ENCODE results near the gene IRGC. TPM values are rescaled to one million over a fixed set of nuclear protein-coding genes. Genes with fewer than 3 reads are reported as not detected.

IRGC gene, protein sequence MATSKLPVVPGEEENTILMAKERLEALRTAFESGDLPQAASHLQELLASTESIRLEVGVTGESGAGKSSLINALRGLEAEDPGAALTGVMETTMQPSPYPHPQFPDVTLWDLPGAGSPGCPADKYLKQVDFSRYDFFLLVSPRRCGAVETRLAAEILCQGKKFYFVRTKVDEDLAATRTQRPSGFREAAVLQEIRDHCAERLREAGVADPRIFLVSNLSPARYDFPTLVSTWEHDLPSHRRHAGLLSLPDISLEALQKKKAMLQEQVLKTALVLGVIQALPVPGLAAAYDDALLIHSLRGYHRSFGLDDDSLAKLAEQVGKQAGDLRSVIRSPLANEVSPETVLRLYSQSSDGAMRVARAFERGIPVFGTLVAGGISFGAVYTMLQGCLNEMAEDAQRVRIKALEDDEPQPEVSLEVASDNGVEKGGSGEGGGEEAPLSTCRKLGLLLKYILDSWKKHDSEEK
- not detected for polyA plus RNA-seq (2013, experiment 1 of 4)
- not detected for polyA plus RNA-seq (2013, experiment 2 of 4)
- polyA plus RNA-seq (2013, experiment 3 of 4) = not detected
- polyA plus RNA-seq (2013, experiment 4 of 4) = not detected

DNA sequence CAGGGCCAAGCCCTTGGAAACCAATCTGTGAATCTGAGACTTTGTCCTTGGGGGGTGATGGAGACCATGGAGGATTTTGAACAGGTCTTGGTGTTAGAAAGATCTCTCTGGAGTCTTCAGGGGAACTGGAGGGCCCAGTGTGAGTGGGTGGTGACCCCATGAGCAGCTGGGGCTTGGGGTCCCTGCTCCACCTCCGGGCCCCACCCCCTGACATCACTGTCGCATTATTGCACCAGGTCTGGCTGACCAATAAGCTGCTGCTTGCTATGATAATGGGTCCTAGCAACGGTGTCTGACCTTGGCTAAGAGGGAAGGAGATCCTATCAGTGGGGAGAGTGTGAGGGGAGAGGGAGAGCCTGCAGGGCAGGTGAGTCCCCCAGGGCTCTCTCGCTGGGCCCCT is at the start of gene IRGC:
Gene IRGC (plus strand): TSS at position 301 of the 400 bp plus-strand sequence. CDS start 2,483 bp downstream, outside the sequence.
- H3K4me3 ChIP-seq (ENCODE audit: insufficient read depth, low read depth, low read length) = no peak within 1 kb of the TSS
- H3K4me1 ChIP-seq (ENCODE audit: control insufficient read depth, insufficient read depth, low read length) = no peaks in the 10 kb centered on the region
- no peaks in the 10 kb centered on the region for H3K27me3 ChIP-seq (ENCODE audit: control insufficient read depth, insufficient read depth, low read length, poor library complexity, severe bottlenecking)
- WGBS, 2 experiments = 78 to 86% methylated on average over 4 of the region's 4 CpGs
- no peaks in the 10 kb centered on the region for H3K9me3 ChIP-seq (ENCODE audit: control insufficient read depth, low read length)
- H3K36me3 ChIP-seq (ENCODE audit: control insufficient read depth, insufficient read depth, low read length) = no peaks in the 10 kb centered on the region
- H3K27ac ChIP-seq (ENCODE audit: insufficient read depth, low read depth, low read length, poor library complexity, severe bottlenecking) = no peak within 1 kb of the TSS

DNA sequence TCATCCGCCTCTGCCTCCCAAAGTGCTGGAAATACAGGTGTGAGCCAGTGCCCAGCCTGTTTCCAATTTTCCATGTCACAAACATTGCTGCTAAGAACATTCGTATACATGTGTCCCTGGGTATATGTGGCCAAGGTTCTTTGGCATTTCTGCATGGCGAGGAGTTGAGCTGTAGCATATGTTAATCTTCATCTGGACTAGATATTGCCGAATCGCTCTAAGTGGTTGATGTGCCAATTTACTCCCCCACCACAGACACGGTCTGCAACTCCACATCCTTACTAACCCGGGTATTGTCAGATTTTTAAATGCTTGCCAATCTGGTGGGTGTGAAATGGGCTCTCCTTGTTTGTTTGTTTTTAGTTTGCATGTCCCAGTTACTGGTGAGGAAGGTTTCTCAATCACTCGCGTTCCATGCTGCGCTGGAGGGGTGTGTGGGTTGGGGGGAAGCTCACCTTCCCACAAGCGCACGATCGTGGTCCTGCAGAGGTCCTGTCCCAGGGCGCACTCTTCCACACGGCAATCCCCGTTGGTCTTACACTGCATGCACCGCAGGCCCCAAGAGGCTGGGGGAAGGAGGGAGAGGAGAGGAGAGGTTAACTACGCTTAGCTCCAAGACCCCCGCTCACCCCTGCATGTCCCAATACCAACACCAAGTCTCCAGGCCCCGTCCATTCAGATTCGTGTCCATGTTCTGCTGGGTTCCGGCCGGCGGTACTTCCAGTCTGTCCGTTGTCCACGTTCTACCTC is 48.6 kb upstream of the IRGC start:
- Histone ChIP-seq H3K4me1 (ENCODE audit: control insufficient read depth, insufficient read depth, low read length) (no peaks in the 10 kb centered on the region), H3K36me3 (ENCODE audit: control insufficient read depth, insufficient read depth, low read length) (no peaks in the 10 kb centered on the region), H3K27ac (ENCODE audit: insufficient read depth, low read depth, low read length, poor library complexity, severe bottlenecking) (peak overlapping the region; percentile 86), H3K9me3 (ENCODE audit: control insufficient read depth, low read length) (no peaks in the 10 kb centered on the region), H3K4me3 (ENCODE audit: insufficient read depth, low read depth, low read length) (peak overlapping the region; percentile 33), H3K27me3 (ENCODE audit: control insufficient read depth, insufficient read depth, low read length, poor library complexity, severe bottlenecking) (peaks cover 25% of the 10 kb centered on the region)
- WGBS, 2 experiments = 85 to 91% methylated on average over 26 of the region's 26 CpGs

DNA sequence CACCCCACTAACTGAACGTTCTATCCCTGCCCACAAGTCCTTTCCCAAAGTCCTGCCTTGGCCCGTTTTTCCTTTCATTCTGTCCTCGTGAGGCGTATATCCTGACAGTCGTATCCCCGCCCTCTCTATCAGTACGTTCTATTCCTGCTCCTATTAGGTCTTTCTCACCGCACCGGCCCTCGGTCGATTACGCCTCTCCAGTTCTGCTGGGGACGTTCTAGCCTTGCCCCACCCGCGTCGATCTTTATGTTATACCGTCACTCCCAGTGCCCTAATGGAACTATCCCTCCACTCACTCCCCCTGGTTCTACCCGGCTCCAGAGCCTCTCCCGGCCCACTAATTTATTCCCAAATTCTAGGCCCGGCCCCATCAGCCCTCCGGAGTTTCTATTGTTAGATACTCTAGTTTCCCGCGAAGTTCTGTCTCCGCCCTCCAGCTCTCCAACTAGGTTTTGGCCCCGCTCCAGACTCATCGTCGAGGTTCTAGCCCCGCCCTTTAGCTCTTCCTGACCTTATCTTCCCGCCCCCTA is 47.9 kb upstream of the IRGC start:
- Histone ChIP-seq H3K9me3 (ENCODE audit: control insufficient read depth, low read length) (no peaks in the 10 kb centered on the region), H3K4me1 (ENCODE audit: control insufficient read depth, insufficient read depth, low read length) (no peaks in the 10 kb centered on the region), H3K27me3 (ENCODE audit: control insufficient read depth, insufficient read depth, low read length, poor library complexity, severe bottlenecking) (peaks cover 25% of the 10 kb centered on the region), H3K4me3 (ENCODE audit: insufficient read depth, low read depth, low read length) (peak overlapping the region; percentile 33), H3K27ac (ENCODE audit: insufficient read depth, low read depth, low read length, poor library complexity, severe bottlenecking) (peak overlapping the region; percentile 86), H3K36me3 (ENCODE audit: control insufficient read depth, insufficient read depth, low read length) (no peaks in the 10 kb centered on the region)
- 29 to 30% methylated on average over 29 of the region's 29 CpGs for WGBS, 2 experiments

- peak overlapping the region; percentile 37 for H3K4me3 ChIP-seq (ENCODE audit: insufficient read depth, low read depth, low read length)
- H3K27ac ChIP-seq (ENCODE audit: insufficient read depth, low read depth, low read length, poor library complexity, severe bottlenecking) = no peak overlapping the region
- H3K4me1 ChIP-seq (ENCODE audit: control insufficient read depth, insufficient read depth, low read length) = no peaks in the 10 kb centered on the region
- no peaks in the 10 kb centered on the region for H3K36me3 ChIP-seq (ENCODE audit: control insufficient read depth, insufficient read depth, low read length)
- WGBS, 2 experiments = 0% methylated on average over 44 of the region's 44 CpGs
- no peaks in the 10 kb centered on the region for H3K9me3 ChIP-seq (ENCODE audit: control insufficient read depth, low read length)
- peaks cover 25% of the 10 kb centered on the region for H3K27me3 ChIP-seq (ENCODE audit: control insufficient read depth, insufficient read depth, low read length, poor library complexity, severe bottlenecking)
Measured at GRCh38 chr19:43668406-43669109, 47.3 kb upstream of the IRGC start.

DNA sequence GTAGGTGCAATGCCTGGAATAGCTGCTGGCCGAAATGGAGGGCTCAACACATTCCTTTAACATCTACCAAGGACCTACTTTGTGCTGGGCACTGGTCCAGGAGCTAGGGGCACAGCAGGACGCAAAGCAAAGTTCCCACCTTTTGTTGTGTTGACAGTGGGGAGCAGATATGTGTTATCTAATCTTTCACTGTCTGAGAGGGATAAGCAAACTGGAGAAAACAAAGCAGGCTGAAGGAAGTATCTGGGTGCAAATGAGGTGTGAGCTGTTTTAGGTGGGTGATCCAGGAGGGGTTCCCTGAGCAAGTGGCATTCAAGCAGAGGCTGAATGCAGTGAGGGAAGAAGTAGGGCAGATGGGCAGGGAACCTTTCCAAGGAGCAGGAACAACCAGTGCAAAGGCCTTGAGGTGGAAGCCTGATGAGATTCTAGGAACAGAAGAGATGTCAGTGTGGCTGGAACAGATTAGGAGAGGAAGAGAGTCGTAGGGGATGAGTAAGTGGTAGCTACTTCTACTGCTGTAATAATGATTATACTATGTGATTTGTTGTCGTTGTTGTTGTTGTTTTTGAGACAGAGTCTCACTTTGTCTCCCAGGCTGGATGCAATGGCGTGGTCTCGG is 43.7 kb upstream of the IRGC start:
- no peaks in the 10 kb centered on the region for H3K9me3 ChIP-seq (ENCODE audit: control insufficient read depth, low read length)
- no peak overlapping the region for H3K27ac ChIP-seq (ENCODE audit: insufficient read depth, low read depth, low read length, poor library complexity, severe bottlenecking)
- H3K4me1 ChIP-seq (ENCODE audit: control insufficient read depth, insufficient read depth, low read length) = no peaks in the 10 kb centered on the region
- H3K27me3 ChIP-seq (ENCODE audit: control insufficient read depth, insufficient read depth, low read length, poor library complexity, severe bottlenecking) = peaks cover 25% of the 10 kb centered on the region
- no peaks in the 10 kb centered on the region for H3K36me3 ChIP-seq (ENCODE audit: control insufficient read depth, insufficient read depth, low read length)
- H3K4me3 ChIP-seq (ENCODE audit: insufficient read depth, low read depth, low read length) = no peak overlapping the region
- 62 to 63% methylated on average over 4 of the region's 6 CpGs for WGBS, 2 experiments

GRCh38 chr19:43673637-43674036 is 42.2 kb upstream of the IRGC start:
- 85 to 90% methylated on average over 3 of the region's 3 CpGs for WGBS, 2 experiments
- H3K36me3 ChIP-seq (ENCODE audit: control insufficient read depth, insufficient read depth, low read length) = no peaks in the 10 kb centered on the region

DNA sequence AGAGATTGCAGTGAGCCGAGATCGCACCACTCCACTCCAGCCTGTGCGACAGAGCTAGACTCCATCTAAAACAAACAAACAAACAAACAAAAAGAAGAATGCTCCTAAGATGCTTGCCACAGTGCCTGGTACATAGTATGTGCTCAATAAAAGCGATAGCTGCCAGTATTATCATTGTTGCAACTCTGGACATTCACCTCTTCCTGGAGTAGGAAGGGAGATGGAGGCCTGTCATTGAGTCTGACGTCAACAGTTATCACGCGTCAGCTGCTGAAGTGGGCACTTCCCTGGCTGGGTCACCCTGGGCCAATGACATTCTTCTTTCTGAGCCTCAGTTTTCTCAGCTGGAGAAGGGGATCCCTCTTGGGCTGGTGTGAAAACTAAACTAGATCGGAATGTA is 41.7 kb upstream of the IRGC start:
- Histone ChIP-seq H3K27ac (ENCODE audit: insufficient read depth, low read depth, low read length, poor library complexity, severe bottlenecking) (no peak overlapping the region), H3K4me1 (ENCODE audit: control insufficient read depth, insufficient read depth, low read length) (no peaks in the 10 kb centered on the region), H3K27me3 (ENCODE audit: control insufficient read depth, insufficient read depth, low read length, poor library complexity, severe bottlenecking) (peaks cover 20% of the 10 kb centered on the region), H3K9me3 (ENCODE audit: control insufficient read depth, low read length) (no peaks in the 10 kb centered on the region), H3K36me3 (ENCODE audit: control insufficient read depth, insufficient read depth, low read length) (no peaks in the 10 kb centered on the region), H3K4me3 (ENCODE audit: insufficient read depth, low read depth, low read length) (no peak overlapping the region)
- 93 to 94% methylated on average over 8 of the region's 8 CpGs for WGBS, 2 experiments

More at GRCh38 chr19:43673637-43674036, 42.2 kb upstream of the IRGC start:
- H3K27ac ChIP-seq (ENCODE audit: insufficient read depth, low read depth, low read length, poor library complexity, severe bottlenecking) = no peak overlapping the region
- no peaks in the 10 kb centered on the region for H3K9me3 ChIP-seq (ENCODE audit: control insufficient read depth, low read length)
- H3K4me3 ChIP-seq (ENCODE audit: insufficient read depth, low read depth, low read length) = no peak overlapping the region
- peaks cover 25% of the 10 kb centered on the region for H3K27me3 ChIP-seq (ENCODE audit: control insufficient read depth, insufficient read depth, low read length, poor library complexity, severe bottlenecking)
- no peaks in the 10 kb centered on the region for H3K4me1 ChIP-seq (ENCODE audit: control insufficient read depth, insufficient read depth, low read length)

DNA sequence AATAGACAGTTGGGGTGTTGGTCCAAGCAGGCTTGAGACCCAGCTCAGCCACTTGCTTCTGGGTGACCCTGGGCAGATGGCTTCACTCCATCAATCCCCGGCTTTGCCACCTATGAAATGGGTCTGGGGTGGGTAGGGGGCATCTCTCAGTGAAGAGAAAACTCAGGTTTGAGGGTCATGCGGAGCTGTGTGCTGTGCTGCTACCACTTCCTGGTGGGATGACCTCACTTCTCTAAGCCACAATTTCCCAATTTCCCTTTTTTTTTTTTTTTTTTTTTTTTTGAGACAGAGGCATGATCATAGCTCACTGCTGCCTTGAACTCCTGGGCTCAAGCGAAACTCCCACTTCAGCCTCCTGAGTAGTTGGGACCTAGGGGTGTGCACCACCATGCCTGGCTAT is 41.3 kb upstream of the IRGC start:
- H3K4me1 ChIP-seq (ENCODE audit: control insufficient read depth, insufficient read depth, low read length) = no peaks in the 10 kb centered on the region
- no peak overlapping the region for H3K27ac ChIP-seq (ENCODE audit: insufficient read depth, low read depth, low read length, poor library complexity, severe bottlenecking)
- H3K4me3 ChIP-seq (ENCODE audit: insufficient read depth, low read depth, low read length) = no peak overlapping the region
- no peaks in the 10 kb centered on the region for H3K9me3 ChIP-seq (ENCODE audit: control insufficient read depth, low read length)
- peaks cover 16% of the 10 kb centered on the region for H3K27me3 ChIP-seq (ENCODE audit: control insufficient read depth, insufficient read depth, low read length, poor library complexity, severe bottlenecking)
- WGBS, 2 experiments = 91 to 98% methylated on average over 3 of the region's 3 CpGs
- H3K36me3 ChIP-seq (ENCODE audit: control insufficient read depth, insufficient read depth, low read length) = no peaks in the 10 kb centered on the region

DNA sequence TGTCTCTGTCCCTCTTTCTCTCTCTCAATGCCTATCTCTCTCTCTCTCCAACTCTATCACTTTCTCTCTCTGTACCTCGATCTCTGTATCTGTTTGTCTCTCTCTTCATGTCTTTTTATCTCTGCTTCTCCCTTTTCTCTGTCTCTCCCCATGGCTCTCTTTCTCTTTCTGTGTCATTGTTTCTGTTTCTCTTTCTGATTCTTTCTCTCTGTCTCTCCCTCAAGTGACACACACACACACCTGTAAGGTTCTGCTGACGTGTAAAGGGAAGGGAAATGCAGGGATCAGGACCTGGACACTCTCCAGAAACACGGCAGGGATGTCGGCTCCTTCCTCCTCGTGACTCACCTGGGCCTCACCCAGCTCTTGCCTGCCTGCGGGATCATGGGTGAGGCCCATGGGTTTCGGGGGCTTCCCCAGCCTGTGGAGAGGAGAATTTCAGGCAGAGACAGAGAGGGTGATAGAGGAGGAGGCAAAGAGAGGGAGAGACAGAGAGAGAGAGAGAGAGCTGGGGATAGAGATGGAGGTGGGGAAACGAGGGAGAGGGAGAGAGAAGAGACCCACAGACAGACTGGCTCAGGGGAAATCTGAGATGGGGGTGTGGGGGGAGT is 40.5 kb upstream of the IRGC start:
- WGBS, 2 experiments = 51 to 58% methylated on average over 8 of the region's 8 CpGs
- Histone ChIP-seq H3K27ac (ENCODE audit: insufficient read depth, low read depth, low read length, poor library complexity, severe bottlenecking) (no peak overlapping the region), H3K27me3 (ENCODE audit: control insufficient read depth, insufficient read depth, low read length, poor library complexity, severe bottlenecking) (peaks cover 8% of the 10 kb centered on the region), H3K9me3 (ENCODE audit: control insufficient read depth, low read length) (no peaks in the 10 kb centered on the region), H3K36me3 (ENCODE audit: control insufficient read depth, insufficient read depth, low read length) (no peaks in the 10 kb centered on the region), H3K4me3 (ENCODE audit: insufficient read depth, low read depth, low read length) (no peak overlapping the region), H3K4me1 (ENCODE audit: control insufficient read depth, insufficient read depth, low read length) (no peaks in the 10 kb centered on the region)

Measured in ectodermal cell (in vitro differentiated cells).